K562 treated with DMSO at 1 percent for 48 hours (cell line): ENCODE data around the gene ARX. TPM values are rescaled to one million over a fixed set of nuclear protein-coding genes. Genes with fewer than 3 reads are reported as not detected.

Source experiments
- total RNA-seq: library from RNA; unstranded; fragments of 300-600 nt; gene quantifications from 2 replicates; pipeline ENCODE4 v1.2.3, GENCODE V29; 2022; ENCODE audit warnings: low replicate concordance; ENCODE audit errors: extremely low read depth

The ARX gene
- total RNA-seq, result not detected in 2 replicates

DNA sequence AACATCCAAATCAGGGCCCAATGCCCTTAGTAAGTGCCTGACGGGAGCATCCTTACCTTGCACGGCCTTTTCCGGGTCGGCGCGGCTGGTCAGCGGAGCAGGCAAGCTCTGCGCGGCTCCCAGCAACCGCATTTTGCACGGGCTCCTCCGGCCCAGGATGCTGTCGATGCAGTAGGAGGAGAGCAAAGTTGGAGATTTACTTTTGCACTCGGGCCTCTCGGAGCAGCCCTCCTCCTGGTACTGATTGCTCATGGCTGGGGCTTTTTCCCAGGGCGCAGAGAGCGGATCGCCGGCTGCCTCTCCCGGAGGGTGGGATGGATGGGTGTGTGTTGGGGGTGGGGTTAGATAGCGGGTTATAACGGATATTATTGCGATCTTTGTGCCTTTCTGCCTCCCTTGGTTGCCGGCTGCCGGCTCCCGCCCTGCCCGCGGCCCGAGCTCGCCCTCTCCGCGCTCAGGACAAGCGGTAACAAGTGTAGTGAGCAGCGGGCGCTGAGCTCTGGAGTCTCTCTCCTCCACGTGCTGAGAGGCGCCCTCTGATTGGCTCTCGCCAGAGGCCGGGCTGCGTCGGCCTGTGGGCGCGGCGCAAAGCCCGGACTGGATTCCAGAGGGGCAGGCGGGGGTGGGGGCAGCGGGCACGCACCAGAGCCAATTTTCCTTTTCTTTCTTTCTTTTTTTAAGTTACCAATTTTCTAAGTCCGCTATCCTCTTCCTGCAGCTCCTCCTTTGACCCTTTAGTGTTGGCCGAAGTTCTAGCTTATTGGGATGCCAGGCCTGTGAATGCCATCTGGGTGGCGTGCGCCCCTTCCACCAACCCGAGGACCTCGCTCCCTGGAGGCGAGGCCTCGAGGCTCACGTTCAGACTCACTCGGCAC, at the start of gene ARX:
Gene ARX, minus strand, starts transcription at position 480 of the 875 bp plus-strand sequence. Its CDS starts 228 bp downstream, at position 252.

